ENCODE measurements around the gene GRIK4.
"Not testable (repeated sequence)": the region's sequence is repeated elsewhere in the genome, so short reads cannot be mapped to it uniquely, and the experiment has no call there.

Gene GRIK4

DNA sequence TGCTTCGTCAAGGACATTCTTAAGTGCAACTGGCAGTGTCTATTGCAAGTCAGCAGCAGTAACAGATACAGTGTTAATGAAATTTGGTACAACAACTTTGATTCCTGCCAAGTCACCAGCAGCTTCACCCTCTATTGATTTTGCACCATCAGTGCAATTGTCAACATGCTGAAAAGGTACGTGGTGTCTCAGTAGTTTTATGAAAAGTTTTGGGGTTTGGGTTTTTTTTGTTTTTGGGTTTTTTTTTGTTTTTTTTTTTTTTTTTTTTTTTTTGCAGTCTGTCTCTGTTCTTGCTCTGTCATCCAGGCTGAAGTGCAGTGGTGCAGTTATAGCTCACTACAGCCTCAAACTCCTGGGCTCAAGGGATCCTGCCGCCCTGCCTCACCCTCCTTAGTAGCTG, 19.1 kb upstream of the GRIK4 start:
- no peaks in the 10 kb centered on the region for H3K9me3 ChIP-seq (ENCODE audit: control insufficient read depth, low read length)
- no peaks in the 10 kb centered on the region for H3K4me1 ChIP-seq (ENCODE audit: control insufficient read depth, insufficient read depth, low read length, poor library complexity, severe bottlenecking)
- WGBS, 2 experiments (ENCODE audit: insufficient coverage in 2 of 2), result 100% methylated on average over 1 of the region's 3 CpGs
- peaks cover 18% of the 10 kb centered on the region for H3K36me3 ChIP-seq (ENCODE audit: control insufficient read depth, insufficient read depth, low read length)
- no peak overlapping the region for H3K27ac ChIP-seq (ENCODE audit: low read depth, low read length, severe bottlenecking)
- H3K4me3 ChIP-seq (ENCODE audit: extremely low read depth, insufficient read depth, low read length, poor library complexity, severe bottlenecking), result no peak overlapping the region

DNA sequence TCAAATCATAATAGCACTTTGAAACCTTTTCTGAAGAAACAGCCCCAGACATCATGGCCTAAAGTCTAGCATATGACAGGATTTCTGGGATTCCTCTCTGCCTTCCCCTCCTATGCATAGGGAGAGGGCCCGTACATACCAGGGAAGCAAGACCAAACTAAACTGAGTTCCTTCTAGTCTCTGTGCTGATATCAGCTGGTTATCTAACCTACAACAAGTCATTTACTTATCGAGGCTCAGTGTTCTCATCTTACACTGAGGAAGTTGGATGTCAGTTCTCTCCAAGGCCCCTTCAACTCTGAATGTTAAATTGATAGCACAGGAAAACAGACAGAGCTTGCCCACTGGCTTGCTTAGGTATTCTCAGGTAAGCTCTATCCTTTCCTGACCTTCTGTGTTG, 17.0 kb upstream of the GRIK4 start:
- Histone ChIP-seq H3K27ac (ENCODE audit: low read depth, low read length, severe bottlenecking) (no peak overlapping the region), H3K9me3 (ENCODE audit: control insufficient read depth, low read length) (no peaks in the 10 kb centered on the region)
- 71 to 93% methylated on average over 1 to 2 of the region's 2 CpGs for WGBS, 2 experiments (ENCODE audit: insufficient coverage in 2 of 2)

DNA sequence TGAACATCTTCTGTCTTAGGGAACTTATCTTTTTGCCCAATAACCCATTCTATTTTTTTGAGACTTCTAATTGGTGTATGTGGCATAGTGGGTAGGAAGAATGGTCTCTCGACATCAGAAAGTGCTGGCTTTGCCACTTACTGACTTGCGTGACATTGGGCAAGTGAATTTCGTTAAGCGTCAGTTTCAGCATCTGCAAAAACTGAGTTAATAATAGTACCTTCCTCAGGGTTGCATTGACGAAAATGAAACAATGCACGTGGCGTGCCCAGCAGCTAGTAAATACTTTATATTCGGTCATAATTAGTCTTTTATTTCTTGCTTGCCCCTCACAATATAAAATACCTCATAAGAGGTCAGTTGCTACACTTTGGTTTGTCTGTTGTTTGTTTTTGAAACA, 12.5 kb upstream of the GRIK4 start:
- no peaks in the 10 kb centered on the region for H3K4me1 ChIP-seq (ENCODE audit: control insufficient read depth, insufficient read depth, low read length, poor library complexity, severe bottlenecking)
- no peaks in the 10 kb centered on the region for H3K9me3 ChIP-seq (ENCODE audit: control insufficient read depth, low read length)
- 92 to 98% methylated on average over 6 of the region's 8 CpGs for WGBS, 2 experiments (ENCODE audit: insufficient coverage in 2 of 2)
- no peak overlapping the region for H3K4me3 ChIP-seq (ENCODE audit: extremely low read depth, insufficient read depth, low read length, poor library complexity, severe bottlenecking)
- no peak overlapping the region for H3K27ac ChIP-seq (ENCODE audit: low read depth, low read length, severe bottlenecking)
- no peaks in the 10 kb centered on the region for H3K36me3 ChIP-seq (ENCODE audit: control insufficient read depth, insufficient read depth, low read length)

More for the DNA sequence above, 17.0 kb upstream of the GRIK4 start:
- Histone ChIP-seq H3K4me1 (ENCODE audit: control insufficient read depth, insufficient read depth, low read length, poor library complexity, severe bottlenecking) (no peaks in the 10 kb centered on the region), H3K36me3 (ENCODE audit: control insufficient read depth, insufficient read depth, low read length) (peaks cover 11% of the 10 kb centered on the region), H3K4me3 (ENCODE audit: extremely low read depth, insufficient read depth, low read length, poor library complexity, severe bottlenecking) (no peak overlapping the region)

DNA sequence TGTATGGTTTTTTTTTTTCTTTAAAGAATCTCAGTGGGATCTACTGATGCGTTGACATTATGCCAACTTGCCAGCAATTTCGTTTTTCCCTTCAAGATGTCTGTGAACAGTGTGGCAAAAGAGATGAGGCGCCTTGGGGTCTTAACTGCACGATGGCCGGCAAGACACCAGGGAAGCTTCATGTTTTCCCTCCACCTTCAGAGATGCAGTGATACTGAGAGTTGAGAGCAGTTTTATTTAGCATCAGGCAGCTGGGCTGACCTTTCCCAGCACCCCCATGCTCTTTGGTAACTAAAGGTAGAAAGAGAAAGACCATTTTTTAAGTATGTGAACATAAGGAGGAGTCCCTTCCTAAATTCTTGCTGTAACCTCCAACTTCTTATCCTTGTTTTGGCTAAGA, 11.7 kb upstream of the GRIK4 start:
- no peak overlapping the region for H3K4me3 ChIP-seq (ENCODE audit: extremely low read depth, insufficient read depth, low read length, poor library complexity, severe bottlenecking)
- H3K9me3 ChIP-seq (ENCODE audit: control insufficient read depth, low read length), result no peaks in the 10 kb centered on the region
- no peaks in the 10 kb centered on the region for H3K4me1 ChIP-seq (ENCODE audit: control insufficient read depth, insufficient read depth, low read length, poor library complexity, severe bottlenecking)
- H3K27ac ChIP-seq (ENCODE audit: low read depth, low read length, severe bottlenecking), result no peak overlapping the region
- H3K36me3 ChIP-seq (ENCODE audit: control insufficient read depth, insufficient read depth, low read length), result no peaks in the 10 kb centered on the region
- 81 to 88% methylated on average over 3 of the region's 5 CpGs for WGBS, 2 experiments (ENCODE audit: insufficient coverage in 2 of 2)

DNA sequence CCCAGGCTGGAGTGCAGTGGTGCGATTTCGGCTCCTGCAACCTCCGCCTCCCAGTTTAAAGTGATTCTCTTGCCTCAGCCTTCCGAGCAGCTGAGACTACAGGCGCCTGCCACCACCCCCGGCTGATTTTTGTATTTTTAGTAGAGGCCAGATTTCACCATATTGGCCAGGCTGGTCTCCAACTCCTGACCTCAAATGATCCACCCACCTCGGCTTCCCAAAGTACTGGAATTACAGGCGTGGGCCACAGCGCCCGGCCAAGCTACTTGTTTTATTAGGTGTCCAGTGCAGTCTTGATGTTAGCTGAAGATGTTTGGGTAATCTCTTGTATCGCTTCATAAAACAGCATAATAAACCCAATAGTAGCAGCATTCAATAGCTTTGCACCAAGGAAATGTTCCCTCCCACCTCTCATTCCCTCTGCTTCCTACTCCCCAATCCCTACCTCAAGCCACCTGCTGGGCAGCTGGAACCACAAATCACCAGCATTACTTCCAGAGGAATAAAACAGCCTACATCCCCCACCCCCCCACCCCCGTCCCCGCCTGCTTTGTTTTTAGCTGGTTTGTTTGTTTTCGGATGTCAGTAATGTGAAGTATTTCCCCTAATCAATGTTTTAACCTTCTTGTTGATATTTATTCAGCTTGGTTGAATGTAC, 11.0 kb upstream of the GRIK4 start:
- Histone ChIP-seq H3K4me1 (ENCODE audit: control insufficient read depth, insufficient read depth, low read length, poor library complexity, severe bottlenecking) (no peaks in the 10 kb centered on the region), H3K9me3 (ENCODE audit: control insufficient read depth, low read length) (no peaks in the 10 kb centered on the region), H3K27ac (ENCODE audit: low read depth, low read length, severe bottlenecking) (no peak overlapping the region), H3K36me3 (ENCODE audit: control insufficient read depth, insufficient read depth, low read length) (no peaks in the 10 kb centered on the region), H3K4me3 (ENCODE audit: extremely low read depth, insufficient read depth, low read length, poor library complexity, severe bottlenecking) (no peak overlapping the region)
- 82 to 84% methylated on average over 5 to 6 of the region's 14 CpGs for WGBS, 2 experiments (ENCODE audit: insufficient coverage in 2 of 2)

DNA sequence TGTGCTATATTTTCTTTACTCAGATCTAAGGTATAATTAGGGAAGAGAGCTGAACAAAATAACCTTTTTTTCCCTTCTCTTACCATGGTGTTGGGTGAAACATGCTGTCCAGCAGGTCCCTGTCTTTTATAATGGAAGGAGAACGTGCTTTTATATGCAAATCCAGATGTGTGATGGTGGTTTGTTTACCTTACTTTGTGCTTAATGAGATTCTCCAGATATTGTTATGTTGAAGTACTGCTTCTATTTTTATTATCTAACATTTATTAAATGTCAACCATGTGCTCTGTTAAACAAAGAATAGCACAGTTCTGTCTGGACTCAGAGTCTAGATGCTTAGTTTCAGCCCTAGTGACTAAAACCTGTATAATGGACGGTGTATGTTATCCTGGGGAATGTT, 10.1 kb upstream of the GRIK4 start:
- H3K27ac ChIP-seq (ENCODE audit: low read depth, low read length, severe bottlenecking), result no peak overlapping the region
- H3K9me3 ChIP-seq (ENCODE audit: control insufficient read depth, low read length), result no peaks in the 10 kb centered on the region

DNA sequence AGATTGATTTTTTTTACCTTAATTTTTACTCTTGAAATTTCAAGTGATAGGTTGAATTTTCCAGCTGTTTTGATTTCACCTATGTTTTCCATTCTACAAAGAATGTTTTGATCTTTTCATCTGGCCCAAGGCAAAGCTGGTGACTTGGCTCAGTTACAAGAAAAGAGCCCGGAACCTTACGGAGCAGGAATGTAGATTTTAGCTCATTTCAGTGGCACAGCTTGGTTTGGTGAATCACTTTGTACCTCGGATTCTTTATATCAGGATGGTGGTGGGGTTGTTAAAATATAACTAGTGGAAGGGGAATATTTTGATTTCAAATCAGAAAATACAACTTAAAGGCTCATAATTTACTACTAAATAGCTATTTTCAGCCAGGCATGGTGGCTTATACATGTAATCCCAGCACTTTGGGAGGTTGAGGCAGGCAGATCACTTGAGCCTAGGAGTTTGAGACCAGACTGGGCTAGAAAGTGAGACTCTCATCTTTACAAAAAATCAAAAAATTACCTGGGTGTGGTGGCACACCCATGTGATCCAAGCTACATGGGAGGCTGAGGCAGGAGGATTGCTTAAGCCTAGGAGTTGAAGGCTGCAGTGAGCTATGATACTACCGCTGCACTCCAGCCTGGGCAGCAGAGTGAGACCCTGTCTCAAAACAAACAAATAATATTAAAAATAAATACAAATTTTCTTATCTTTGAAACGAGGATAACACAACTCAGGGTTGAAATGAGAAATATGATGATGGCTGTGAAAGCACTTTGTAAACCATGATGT, 9.4 kb upstream of the GRIK4 start:
- Histone ChIP-seq H3K9me3 (ENCODE audit: control insufficient read depth, low read length) (no peaks in the 10 kb centered on the region), H3K36me3 (ENCODE audit: control insufficient read depth, insufficient read depth, low read length) (no peaks in the 10 kb centered on the region), H3K4me3 (ENCODE audit: extremely low read depth, insufficient read depth, low read length, poor library complexity, severe bottlenecking) (no peak overlapping the region), H3K27ac (ENCODE audit: low read depth, low read length, severe bottlenecking) (no peak overlapping the region), H3K4me1 (ENCODE audit: control insufficient read depth, insufficient read depth, low read length, poor library complexity, severe bottlenecking) (no peaks in the 10 kb centered on the region)
- WGBS, 2 experiments (ENCODE audit: insufficient coverage in 2 of 2), result 100% methylated on average over 2 of the region's 5 CpGs; no CpG with 5 or more reads in 1 of the 2 experiments

More for the DNA sequence above, 10.1 kb upstream of the GRIK4 start:
- H3K4me1 ChIP-seq (ENCODE audit: control insufficient read depth, insufficient read depth, low read length, poor library complexity, severe bottlenecking), result no peaks in the 10 kb centered on the region
- H3K36me3 ChIP-seq (ENCODE audit: control insufficient read depth, insufficient read depth, low read length), result no peaks in the 10 kb centered on the region
- no peak overlapping the region for H3K4me3 ChIP-seq (ENCODE audit: extremely low read depth, insufficient read depth, low read length, poor library complexity, severe bottlenecking)
- WGBS, 2 experiments (ENCODE audit: insufficient coverage in 2 of 2), result no CpG with 5 or more reads among the region's 2 CpGs

DNA sequence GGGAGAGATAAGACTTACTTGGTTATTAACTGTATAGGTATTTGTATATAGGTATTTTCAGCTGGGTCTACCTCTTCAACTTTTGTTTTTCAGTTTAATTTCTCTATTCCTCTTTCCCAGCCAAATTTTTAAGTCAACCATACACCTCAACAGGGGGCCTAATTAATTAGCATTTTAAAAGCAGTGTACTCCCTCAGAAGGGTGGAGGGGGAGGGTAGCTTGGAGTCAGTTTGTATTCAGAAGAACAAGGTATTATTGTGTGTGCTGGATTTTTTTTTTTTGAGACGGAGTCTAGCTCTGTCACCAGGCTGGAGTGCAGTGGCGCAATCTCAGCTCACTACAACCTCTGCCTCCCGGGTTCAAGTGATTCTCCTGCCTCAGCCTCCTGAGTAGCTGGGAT, 8.0 kb upstream of the GRIK4 start:
- H3K36me3 ChIP-seq (ENCODE audit: control insufficient read depth, insufficient read depth, low read length); H3K27ac ChIP-seq (ENCODE audit: low read depth, low read length, severe bottlenecking); H3K9me3 ChIP-seq (ENCODE audit: control insufficient read depth, low read length); H3K4me3 ChIP-seq (ENCODE audit: extremely low read depth, insufficient read depth, low read length, poor library complexity, severe bottlenecking); H3K4me1 ChIP-seq (ENCODE audit: control insufficient read depth, insufficient read depth, low read length, poor library complexity, severe bottlenecking): not testable (repeated sequence)
- 50 to 73% methylated on average over 1 to 3 of the region's 3 CpGs for WGBS, 2 experiments (ENCODE audit: insufficient coverage in 2 of 2)

DNA sequence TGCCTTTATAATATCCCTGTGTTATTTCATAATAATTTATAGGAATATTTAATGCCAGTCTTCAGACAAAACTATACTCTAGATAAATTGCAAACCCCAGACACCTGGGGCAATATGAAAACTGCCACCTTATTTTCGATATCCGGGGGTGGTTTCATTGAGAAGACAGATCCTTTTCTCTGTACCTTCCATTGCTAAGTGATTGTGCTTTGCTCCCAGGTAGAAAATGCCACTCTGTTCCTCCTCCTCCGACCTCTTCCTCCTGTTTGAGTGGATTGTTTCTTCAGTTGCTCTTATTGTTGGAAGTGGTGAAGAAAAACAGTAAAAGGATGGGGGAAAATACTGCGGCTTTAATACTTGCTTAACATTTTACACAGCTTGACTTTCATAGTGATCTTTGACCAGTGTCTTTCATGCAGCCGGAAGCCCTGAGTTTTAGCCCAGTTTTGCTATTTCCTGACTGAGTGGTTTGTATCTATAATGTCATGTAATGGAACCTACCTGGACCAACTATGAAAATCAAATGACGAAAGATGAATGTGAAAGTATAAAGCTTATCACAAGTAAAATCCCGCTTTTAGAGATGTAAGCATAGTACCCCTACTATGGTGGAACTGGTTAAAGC, 5.6 kb upstream of the GRIK4 start:
- H3K27ac ChIP-seq (ENCODE audit: low read depth, low read length, severe bottlenecking), result no peak overlapping the region
- no peak overlapping the region for H3K4me3 ChIP-seq (ENCODE audit: extremely low read depth, insufficient read depth, low read length, poor library complexity, severe bottlenecking)
- WGBS, 2 experiments (ENCODE audit: insufficient coverage in 2 of 2), result 80 to 95% methylated on average over 3 to 4 of the region's 7 CpGs
- H3K9me3 ChIP-seq (ENCODE audit: control insufficient read depth, low read length), result no peaks in the 10 kb centered on the region
- no peaks in the 10 kb centered on the region for H3K36me3 ChIP-seq (ENCODE audit: control insufficient read depth, insufficient read depth, low read length)
- no peaks in the 10 kb centered on the region for H3K4me1 ChIP-seq (ENCODE audit: control insufficient read depth, insufficient read depth, low read length, poor library complexity, severe bottlenecking)

DNA sequence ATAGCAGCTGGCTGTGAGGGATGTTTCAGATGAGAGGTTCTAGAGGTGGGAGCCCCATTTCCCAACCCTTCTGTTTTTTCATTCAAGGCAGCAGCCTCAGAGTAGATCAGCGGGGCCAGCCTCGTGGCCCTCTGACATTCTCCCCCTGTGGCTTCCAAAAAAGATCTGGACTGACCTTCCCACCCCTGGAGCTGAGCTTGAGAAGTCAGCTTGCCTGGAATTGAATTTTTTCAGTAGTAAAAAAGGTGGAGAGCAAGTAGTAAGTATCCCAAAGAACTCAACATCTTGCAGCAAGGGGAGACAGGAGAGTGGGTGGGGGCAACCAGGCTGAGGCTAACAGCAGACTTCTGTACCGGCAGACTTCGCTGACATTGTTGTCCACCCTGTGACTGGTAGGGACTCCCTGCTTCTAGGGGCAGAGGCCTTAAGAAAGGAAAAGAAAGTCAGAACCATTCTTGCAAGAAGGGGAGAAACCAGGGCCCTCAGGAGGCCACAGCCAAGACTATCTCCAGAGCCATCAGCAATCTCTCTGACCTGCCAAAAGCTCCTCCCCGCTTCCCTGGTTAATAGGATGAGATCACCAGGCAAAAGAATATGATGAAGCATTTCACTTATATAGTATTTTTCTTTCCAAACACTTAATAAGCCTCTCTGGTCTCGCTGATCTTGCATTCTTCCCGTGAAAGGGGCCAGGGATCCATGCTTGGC, 2.0 kb upstream of the GRIK4 start:
- H3K4me3 ChIP-seq (ENCODE audit: extremely low read depth, insufficient read depth, low read length, poor library complexity, severe bottlenecking), result no peak overlapping the region
- no peaks in the 10 kb centered on the region for H3K36me3 ChIP-seq (ENCODE audit: control insufficient read depth, insufficient read depth, low read length)
- no peak overlapping the region for H3K27ac ChIP-seq (ENCODE audit: low read depth, low read length, severe bottlenecking)
- 71 to 91% methylated on average over 3 to 4 of the region's 7 CpGs for WGBS, 2 experiments (ENCODE audit: insufficient coverage in 2 of 2)
- H3K9me3 ChIP-seq (ENCODE audit: control insufficient read depth, low read length), result no peaks in the 10 kb centered on the region
- no peaks in the 10 kb centered on the region for H3K4me1 ChIP-seq (ENCODE audit: control insufficient read depth, insufficient read depth, low read length, poor library complexity, severe bottlenecking)

All from mesodermal cell (in vitro differentiated cells).